DOHH2 (cell line): Measurements from ENCODE around the gene CDH12.

Experiments
- H3F3A ChIP-seq: fragments of 200-600 bp; sonication (generic), shearing (Covaris generic); 2 replicates; pipeline ENCODE4 v1.6.0; 2016; ENCODE audit warnings: antibody characterized with exemption, mild to moderate bottlenecking; ENCODE audit not compliant: control insufficient read depth, insufficient read depth
- H3K27ac ChIP-seq: fragments of 200-600 bp; sonication (generic); 2 replicates; pipeline ENCODE4 v1.5.1; 2014; ENCODE audit warnings: low read depth, mild to moderate bottlenecking, low read length, moderate library complexity
- H3K27me3 ChIP-seq: fragments of 200-600 bp; sonication (generic); 2 replicates; pipeline ENCODE4 v1.6.1; 2014; ENCODE audit warnings: mild to moderate bottlenecking, low read length, mixed read lengths; ENCODE audit not compliant: control insufficient read depth
- H3K36me3 ChIP-seq: fragments of 200-600 bp; sonication (generic); 2 replicates; pipeline ENCODE4 v1.6.1; 2014; ENCODE audit warnings: mild to moderate bottlenecking, low read length, moderate library complexity, mixed read lengths; ENCODE audit not compliant: control insufficient read depth
- H3K4me1 ChIP-seq: fragments of 200-600 bp; sonication (generic); 2 replicates; pipeline ENCODE4 v1.6.1; 2014; ENCODE audit warnings: mild to moderate bottlenecking, low read length, mixed read lengths; ENCODE audit not compliant: control insufficient read depth
- H3K4me2 ChIP-seq: fragments of 200-600 bp; sonication (generic); 2 replicates; pipeline ENCODE4 v1.6.0; 2014; ENCODE audit warnings: mild to moderate bottlenecking, low read length, moderate library complexity
- H3K4me3 ChIP-seq: fragments of 200-600 bp; sonication (generic); 2 replicates; pipeline ENCODE4 v1.5.1; 2014; ENCODE audit warnings: mild to moderate bottlenecking, low read length, mixed read lengths
- H3K79me2 ChIP-seq: fragments of 200-600 bp; sonication (generic); 2 replicates; pipeline ENCODE4 v1.6.1; 2014; ENCODE audit warnings: mild to moderate bottlenecking, low read length, mixed read lengths; ENCODE audit not compliant: control insufficient read depth
- H3K9me2 ChIP-seq: fragments of 200-600 bp; sonication (generic); replicated peaks from 2 replicates; pipeline ENCODE4 v1.6.1; 2014; ENCODE audit warnings: mild to moderate bottlenecking, low read length, mixed read lengths; ENCODE audit not compliant: control insufficient read depth
- H3K9me3 ChIP-seq: fragments of 200-600 bp; sonication (generic); 2 replicates; pipeline ENCODE4 v1.6.1; 2014; ENCODE audit warnings: antibody characterized with exemption, low read length, mixed read lengths; ENCODE audit not compliant: control insufficient read depth, insufficient read depth
- H4K20me1 ChIP-seq: fragments of 200-600 bp; sonication (generic); 2 replicates; pipeline ENCODE4 v1.6.0; 2014; ENCODE audit warnings: low read depth, mild to moderate bottlenecking, antibody characterized with exemption, low read length, moderate library complexity; ENCODE audit not compliant: control insufficient read depth, insufficient read depth
- EZH2phosphoT487 ChIP-seq: fragments of 200-600 bp; sonication (generic); IDR thresholded peaks from 2 replicates; pipeline ENCODE4 v1.6.1; 2017; ENCODE audit warnings: borderline replicate concordance, mild to moderate bottlenecking, antibody characterized with exemption, low read length, moderate library complexity, mixed read lengths
- TF ChIP-seq, protein P1 (sequence below): fragments of 200-600 bp; sonication (generic); IDR thresholded peaks from one replicate; pipeline ENCODE4 v1.5.1; 2014; ENCODE audit warnings: antibody characterized with exemption, mild to moderate bottlenecking, low read depth, low read length; ENCODE audit not compliant: poor library complexity, severe bottlenecking

CDH12 gene

DNA sequence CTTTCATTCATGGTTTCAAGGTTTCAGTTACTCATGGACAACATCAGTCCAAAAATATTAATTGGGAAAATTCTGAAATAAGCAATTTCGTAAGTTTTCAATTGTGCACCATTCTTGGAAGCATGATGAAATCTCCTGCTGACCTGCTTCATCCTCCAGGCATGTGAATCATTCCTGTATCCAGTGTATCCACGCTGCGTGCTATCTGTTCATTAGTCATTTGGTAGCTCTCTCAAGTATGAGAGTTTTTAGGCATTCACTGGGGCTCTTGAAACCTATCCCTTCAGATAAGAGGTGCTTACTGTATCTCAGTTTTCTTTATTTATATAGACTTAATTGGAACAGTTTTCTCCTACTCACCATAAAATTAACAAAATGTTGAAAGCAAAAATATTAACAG lies 293.0 kb downstream of the CDH12 start:
- Histone ChIP-seq H3K4me2 (no peak overlapping the region), H3K9me3 (no peaks in the 10 kb centered on the region), H3K4me3 (no peak overlapping the region), H3K4me1 (no peaks in the 10 kb centered on the region), H3K9me2 (no peaks in the 10 kb centered on the region), H3K27ac (no peak overlapping the region), H3K79me2 (no peaks in the 10 kb centered on the region), H3K36me3 (no peaks in the 10 kb centered on the region), H3F3A (no peaks in the 10 kb centered on the region), H4K20me1 (no peaks in the 10 kb centered on the region), H3K27me3 (no peaks in the 10 kb centered on the region)
- TF ChIP-seq EZH2phosphoT487, result no peak
- TF ChIP-seq, protein P1, sequence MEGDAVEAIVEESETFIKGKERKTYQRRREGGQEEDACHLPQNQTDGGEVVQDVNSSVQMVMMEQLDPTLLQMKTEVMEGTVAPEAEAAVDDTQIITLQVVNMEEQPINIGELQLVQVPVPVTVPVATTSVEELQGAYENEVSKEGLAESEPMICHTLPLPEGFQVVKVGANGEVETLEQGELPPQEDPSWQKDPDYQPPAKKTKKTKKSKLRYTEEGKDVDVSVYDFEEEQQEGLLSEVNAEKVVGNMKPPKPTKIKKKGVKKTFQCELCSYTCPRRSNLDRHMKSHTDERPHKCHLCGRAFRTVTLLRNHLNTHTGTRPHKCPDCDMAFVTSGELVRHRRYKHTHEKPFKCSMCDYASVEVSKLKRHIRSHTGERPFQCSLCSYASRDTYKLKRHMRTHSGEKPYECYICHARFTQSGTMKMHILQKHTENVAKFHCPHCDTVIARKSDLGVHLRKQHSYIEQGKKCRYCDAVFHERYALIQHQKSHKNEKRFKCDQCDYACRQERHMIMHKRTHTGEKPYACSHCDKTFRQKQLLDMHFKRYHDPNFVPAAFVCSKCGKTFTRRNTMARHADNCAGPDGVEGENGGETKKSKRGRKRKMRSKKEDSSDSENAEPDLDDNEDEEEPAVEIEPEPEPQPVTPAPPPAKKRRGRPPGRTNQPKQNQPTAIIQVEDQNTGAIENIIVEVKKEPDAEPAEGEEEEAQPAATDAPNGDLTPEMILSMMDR, result no peak

DNA sequence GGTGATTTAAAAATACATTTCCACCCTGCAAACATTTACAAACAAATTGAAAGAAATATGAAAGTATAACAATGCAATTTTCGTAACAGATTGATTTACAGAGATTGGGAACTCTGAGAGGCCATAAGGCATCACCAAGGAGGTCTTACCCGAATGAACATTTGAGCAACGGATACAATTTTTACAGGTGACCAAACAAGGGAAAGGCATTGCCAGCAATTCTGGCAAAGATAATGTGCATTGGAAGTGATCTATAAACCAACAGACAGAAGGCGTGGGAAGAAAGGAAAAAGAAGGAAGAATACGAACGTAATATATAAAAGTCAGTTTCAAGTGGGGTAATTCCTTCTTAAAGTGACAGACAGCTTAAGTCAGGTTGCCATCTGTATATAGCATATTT lies 295.9 kb downstream of the CDH12 start:
- H3K4me2 ChIP-seq, result no peak overlapping the region
- H4K20me1 ChIP-seq, result no peaks in the 10 kb centered on the region
- H3K27ac ChIP-seq, result no peak overlapping the region
- no peaks in the 10 kb centered on the region for H3K27me3 ChIP-seq
- TF ChIP-seq, protein P1, result no peak
- TF ChIP-seq EZH2phosphoT487, result no peak
- H3K9me2 ChIP-seq, result no peaks in the 10 kb centered on the region
- no peak overlapping the region for H3K4me3 ChIP-seq
- no peaks in the 10 kb centered on the region for H3F3A ChIP-seq
- H3K79me2 ChIP-seq, result no peaks in the 10 kb centered on the region
- no peaks in the 10 kb centered on the region for H3K4me1 ChIP-seq
- H3K9me3 ChIP-seq, result no peaks in the 10 kb centered on the region
- H3K36me3 ChIP-seq, result no peaks in the 10 kb centered on the region

DNA sequence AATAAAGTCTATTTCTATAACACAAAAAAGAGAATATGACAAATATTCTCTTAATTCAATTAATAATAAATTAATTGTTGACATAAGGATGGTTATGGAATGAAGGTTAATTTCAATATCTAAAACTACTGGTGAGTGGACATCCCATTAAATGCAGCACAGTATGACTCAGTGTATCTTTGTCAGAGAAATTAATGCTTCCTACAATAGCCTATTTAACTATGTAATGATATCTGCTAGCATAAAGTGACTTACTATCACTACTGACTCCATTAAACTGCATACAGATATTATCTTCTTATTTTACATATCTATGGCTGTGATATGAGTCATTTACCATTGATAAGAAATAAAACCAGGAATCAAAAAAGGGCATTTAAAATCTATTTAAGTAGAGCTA lies 298.7 kb downstream of the CDH12 start:
- Histone ChIP-seq H3K9me3 (no peaks in the 10 kb centered on the region), H3K27ac (no peak overlapping the region), H3F3A (no peaks in the 10 kb centered on the region), H3K4me3 (no peak overlapping the region), H3K4me1 (no peaks in the 10 kb centered on the region), H3K36me3 (no peaks in the 10 kb centered on the region), H3K9me2 (no peaks in the 10 kb centered on the region), H3K4me2 (no peak overlapping the region), H3K27me3 (no peaks in the 10 kb centered on the region), H3K79me2 (no peaks in the 10 kb centered on the region), H4K20me1 (no peaks in the 10 kb centered on the region)
- TF ChIP-seq EZH2phosphoT487, result no peak
- TF ChIP-seq, protein P1, result no peak
